GM12865 (cell line): ENCODE measurements around the gene LHPP.

Experiments used
- DNase-seq: peaks from one replicate; pipeline ENCODE4 v3.0.0; 2010; ENCODE audit warnings: low read depth
- H3K4me3 ChIP-seq: 2 replicates; pipeline ENCODE4 v1.5.1; 2011; ENCODE audit warnings: mild to moderate bottlenecking, low read depth, low read length, control low read depth
- TF ChIP-seq, protein P1 (sequence below): IDR thresholded peaks from 2 replicates; pipeline ENCODE4 v1.5.1; 2011; ENCODE audit warnings: low read length, control low read depth, low read depth, inconsistent platforms; ENCODE audit not compliant: insufficient read depth; ENCODE audit errors: missing control alignments

Gene LHPP

DNA sequence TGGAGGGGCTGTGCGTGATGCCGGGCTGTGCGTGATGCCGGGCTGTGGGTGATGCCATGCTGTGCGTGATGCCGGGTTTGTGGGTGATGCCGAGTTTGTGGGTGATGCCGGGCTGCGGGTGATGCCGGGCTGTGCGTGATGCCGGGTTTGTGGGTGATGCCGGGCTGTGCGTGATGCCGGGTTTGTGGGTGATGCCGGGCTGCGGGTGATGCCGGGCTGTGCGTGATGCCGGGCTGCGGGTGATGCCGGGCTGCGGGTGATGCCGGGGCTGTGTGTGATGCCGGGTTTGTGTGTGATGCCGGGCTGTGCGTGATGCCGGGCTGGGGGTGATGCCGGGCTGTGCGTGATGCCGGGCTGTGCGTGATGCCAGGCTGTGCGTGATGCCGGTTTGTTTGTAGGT, 153.6 kb downstream of the LHPP start:
- H3K4me3 ChIP-seq, result no peak overlapping the region
- TF ChIP-seq, protein P1, sequence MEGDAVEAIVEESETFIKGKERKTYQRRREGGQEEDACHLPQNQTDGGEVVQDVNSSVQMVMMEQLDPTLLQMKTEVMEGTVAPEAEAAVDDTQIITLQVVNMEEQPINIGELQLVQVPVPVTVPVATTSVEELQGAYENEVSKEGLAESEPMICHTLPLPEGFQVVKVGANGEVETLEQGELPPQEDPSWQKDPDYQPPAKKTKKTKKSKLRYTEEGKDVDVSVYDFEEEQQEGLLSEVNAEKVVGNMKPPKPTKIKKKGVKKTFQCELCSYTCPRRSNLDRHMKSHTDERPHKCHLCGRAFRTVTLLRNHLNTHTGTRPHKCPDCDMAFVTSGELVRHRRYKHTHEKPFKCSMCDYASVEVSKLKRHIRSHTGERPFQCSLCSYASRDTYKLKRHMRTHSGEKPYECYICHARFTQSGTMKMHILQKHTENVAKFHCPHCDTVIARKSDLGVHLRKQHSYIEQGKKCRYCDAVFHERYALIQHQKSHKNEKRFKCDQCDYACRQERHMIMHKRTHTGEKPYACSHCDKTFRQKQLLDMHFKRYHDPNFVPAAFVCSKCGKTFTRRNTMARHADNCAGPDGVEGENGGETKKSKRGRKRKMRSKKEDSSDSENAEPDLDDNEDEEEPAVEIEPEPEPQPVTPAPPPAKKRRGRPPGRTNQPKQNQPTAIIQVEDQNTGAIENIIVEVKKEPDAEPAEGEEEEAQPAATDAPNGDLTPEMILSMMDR, result no peak
- no peak for DNase-seq

DNA sequence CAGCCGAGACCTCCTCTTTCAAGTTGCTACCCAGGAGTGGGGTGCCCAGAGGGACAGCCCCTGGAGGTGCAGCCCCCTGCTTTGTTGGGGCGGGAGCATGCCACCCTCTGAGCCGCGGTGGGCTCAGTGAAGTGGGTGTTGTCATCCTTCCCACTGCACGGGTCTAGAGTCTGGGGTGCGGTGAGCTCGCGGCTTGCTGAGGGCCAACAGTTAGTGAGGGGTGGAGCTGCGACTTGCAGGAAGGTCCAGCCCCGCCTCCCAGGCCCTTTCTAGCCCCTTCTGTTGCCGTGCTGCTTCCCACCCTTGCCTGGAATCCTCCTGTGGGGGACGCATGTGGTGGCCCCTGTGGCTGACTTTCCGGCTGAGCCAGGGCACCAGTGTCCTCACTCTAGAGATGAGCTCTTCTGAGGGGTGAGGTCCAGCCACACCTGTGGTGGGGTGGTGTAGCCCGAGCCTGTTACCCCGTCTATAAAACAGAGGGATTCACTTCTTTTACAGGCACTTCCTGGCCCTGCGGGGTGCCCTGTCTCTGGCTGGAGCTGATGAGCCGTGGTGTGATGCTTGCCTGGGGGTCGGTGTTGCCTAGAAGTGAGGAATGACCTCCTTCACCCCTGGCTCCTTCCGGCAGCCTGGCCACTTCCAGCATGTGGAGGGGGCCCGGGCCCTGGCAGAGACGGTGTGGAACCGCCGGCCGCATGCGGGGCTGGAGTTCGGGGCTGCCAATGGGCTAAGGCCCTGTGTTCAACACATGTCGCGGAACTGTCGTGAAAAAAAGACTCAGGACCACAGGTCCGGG, 154.6 kb downstream of the LHPP start:
- TF ChIP-seq, protein P1, result no peak
- H3K4me3 ChIP-seq, result no peak overlapping the region
- no peak for DNase-seq

DNA sequence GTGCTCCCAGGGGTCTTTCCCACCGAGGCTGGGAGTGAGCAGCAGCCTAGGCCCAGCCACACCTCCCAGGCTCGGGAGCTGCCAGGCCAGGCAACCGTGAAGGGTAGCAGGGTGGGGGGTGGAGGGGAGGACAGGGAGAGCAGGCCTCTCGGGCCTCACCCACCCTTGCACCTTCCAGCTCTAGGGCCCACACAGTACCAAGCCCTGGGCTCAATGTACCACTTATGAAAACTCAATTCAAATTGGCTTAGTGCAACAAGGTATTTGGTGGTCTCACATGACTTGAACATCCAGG, 155.2 kb downstream of the LHPP start:
- TF ChIP-seq, protein P1, result no peak
- H3K4me3 ChIP-seq, result no peak overlapping the region
- no peak for DNase-seq

DNA sequence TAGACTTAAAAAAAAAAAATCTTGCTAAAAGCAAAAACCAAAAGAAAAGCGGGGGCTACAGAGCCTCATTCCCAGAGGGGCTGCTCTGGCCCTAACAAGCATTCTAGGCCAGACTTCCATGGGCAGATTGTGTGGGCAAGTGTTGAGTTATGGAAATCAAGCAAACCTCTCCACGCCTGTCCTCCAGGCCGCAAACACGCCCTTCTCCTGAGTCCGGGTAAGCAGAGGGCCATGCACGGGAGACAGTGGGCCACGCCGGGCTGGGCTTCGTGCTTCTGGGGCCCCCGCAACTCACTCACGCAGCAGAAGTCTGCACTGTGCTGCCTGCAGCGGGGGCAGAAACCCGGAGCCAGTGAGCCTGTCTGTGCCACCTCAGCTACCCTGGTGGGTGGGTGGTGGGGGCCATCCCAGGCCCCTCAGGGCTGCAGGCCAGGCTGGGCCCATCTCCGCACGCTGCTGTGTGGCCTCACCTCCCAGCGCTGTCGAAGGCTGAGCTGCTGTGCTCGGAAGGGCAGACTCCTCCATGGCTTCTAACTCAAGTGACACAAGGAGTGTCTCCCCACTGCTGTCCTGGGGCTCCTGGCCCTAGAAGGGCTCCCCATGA, 156.9 kb downstream of the LHPP start:
- TF ChIP-seq, protein P1, result no peak
- no peak overlapping the region for H3K4me3 ChIP-seq
- no peak for DNase-seq

DNA sequence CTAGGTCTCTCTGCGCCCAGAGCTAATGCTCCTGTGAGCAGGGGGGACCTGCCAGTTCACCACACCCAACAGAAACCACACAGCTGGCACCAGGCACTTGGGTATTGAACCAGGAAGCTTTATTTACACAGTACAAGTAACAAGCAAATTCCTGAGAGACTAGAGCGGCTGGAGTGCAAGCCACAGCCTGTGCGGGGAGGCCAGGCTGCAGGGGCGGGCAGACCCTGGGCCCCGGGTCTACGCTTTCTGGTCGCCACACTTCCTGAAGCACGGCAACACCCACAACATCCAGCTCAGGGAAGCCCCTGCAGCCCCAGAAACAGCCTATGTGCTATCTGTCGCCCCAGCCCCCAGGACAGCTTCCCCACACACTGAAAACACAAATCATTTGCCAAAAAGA, 157.6 kb downstream of the LHPP start:
- TF ChIP-seq, protein P1, result no peak
- H3K4me3 ChIP-seq, result no peak overlapping the region; the same call in 1 of the 2 replicates
- peak; percentile 53 for DNase-seq

DNA sequence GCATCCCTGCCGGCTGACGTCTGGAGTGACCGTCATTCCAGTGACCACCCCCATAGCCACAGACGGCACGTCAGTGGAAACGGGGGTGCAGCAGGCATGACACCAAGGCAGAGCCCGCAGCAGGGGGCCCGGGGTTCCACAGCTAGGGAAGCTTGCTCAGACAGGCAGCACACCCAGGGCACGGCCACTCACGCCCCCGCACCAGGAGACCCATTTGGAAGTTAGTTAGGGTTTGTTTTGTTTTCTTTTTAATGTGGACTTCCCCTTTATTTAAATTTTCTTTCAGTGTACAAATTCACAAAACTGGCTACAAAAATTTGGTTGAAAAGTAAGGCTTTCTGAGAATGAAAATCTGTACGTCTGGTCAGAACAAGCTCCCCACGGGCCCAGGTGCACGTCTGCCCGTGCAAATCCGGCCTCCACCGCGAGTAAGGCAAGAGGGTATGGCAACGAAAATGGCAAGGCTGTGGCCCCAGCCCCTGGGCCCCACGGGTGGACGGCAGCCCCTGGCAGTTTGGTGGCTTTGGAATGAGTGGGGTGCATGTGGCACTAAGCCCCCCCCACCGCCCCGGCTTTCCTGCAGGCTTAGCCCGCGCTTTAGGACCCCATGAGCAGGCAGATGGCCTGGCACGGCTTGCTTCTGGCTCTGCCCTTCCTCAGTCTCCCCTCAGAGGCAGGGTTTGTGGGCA, 158.3 kb downstream of the LHPP start:
- peak; percentile 69 for DNase-seq
- TF ChIP-seq, protein P1, result no peak
- peak overlapping the region; percentile 31 for H3K4me3 ChIP-seq

DNA sequence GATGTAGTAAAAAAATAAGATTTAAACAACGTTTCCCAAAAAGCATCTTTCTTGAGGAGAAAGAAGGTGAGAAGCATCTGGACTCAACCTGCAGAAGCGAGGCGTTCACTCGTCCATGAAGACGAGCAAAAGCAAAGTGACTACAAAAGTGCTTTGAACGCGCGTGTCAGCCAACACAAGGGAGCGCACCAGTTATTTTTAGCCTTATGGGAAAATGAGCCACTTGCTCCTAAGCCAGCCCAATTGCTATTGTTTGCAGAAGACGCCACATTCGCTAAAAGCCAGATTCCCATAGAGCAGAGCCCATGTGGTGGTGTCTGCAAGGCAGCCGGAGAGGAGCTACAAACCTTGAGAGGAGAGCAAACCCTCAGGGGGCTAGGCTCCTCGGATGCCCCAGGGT, 160.0 kb downstream of the LHPP start:
- TF ChIP-seq, protein P1, result no peak
- no peak for DNase-seq
- no peak overlapping the region for H3K4me3 ChIP-seq
